ENCODE data around the gene SPSB3. TPM values are rescaled to one million over a fixed set of nuclear protein-coding genes. Genes with fewer than 3 reads are reported as not detected.

The SPSB3 gene
- total and polyA plus RNA-seq, 9 of the 15 experiments (the other 6 are each of a cell fraction or from before 2014, with no cell fraction given): 0.39 to 37.4 (median 7.1) TPM

DNA sequence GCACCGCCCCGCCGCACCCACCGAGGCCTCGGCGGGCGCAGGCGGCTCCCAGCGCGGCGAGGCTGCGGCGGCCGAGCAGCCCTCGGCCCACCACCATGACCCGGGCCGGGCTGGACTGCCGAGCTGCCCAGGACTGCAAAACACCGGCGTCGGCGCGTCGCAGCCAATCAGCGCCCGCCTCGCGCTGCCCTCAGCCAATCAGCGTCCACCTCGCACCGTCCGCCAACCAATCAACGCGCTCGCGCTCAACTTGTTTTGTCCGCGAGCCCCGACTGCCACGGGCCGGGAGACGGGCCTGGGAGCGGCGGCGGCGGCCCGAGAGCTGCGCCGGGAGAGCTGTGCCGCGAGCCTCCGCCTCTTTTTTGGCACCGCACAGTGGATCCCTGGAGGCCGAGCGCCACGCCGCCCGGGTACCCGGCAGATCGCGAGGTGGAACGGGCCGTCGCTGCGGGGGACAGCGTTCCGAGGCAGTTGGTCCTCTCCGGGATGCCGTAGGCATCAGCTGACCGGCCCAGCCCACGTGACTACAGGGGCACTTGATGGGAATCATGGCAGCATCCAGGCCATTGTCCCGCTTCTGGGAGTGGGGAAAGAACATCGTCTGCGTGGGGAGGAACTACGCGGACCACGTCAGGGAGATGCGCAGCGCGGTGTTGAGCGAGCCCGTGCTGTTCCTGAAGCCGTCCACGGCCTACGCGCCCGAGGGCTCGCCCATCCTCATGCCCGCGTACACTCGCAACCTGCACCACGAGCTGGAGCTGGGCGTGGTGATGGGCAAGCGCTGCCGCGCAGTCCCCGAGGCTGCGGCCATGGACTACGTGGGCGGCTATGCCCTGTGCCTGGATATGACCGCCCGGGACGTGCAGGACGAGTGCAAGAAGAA is 44.6 kb upstream of the SPSB3 start, which contains the start of the genes FAHD1 and HAGH (continued):
- TF ChIP-seq, protein P1, sequence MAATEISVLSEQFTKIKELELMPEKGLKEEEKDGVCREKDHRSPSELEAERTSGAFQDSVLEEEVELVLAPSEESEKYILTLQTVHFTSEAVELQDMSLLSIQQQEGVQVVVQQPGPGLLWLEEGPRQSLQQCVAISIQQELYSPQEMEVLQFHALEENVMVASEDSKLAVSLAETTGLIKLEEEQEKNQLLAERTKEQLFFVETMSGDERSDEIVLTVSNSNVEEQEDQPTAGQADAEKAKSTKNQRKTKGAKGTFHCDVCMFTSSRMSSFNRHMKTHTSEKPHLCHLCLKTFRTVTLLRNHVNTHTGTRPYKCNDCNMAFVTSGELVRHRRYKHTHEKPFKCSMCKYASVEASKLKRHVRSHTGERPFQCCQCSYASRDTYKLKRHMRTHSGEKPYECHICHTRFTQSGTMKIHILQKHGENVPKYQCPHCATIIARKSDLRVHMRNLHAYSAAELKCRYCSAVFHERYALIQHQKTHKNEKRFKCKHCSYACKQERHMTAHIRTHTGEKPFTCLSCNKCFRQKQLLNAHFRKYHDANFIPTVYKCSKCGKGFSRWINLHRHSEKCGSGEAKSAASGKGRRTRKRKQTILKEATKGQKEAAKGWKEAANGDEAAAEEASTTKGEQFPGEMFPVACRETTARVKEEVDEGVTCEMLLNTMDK (IDR thresholded peaks at IDR 0.05; ENCODE audit: borderline replicate concordance, insufficient read depth, low read depth, low read length, poor library complexity, severe bottlenecking): no peak
- TF ChIP-seq ILF3 (IDR thresholded peaks at IDR 0.05; ENCODE audit: borderline replicate concordance) (no peak), RUNX1 (IDR thresholded peaks at IDR 0.05; ENCODE audit: low read depth) (no peak), KAT7 (CRISPR knock-in tag; IDR thresholded peaks at IDR 0.05; ENCODE audit: borderline replicate concordance) (peak; percentile 86), SMAD2 (IDR thresholded peaks at IDR 0.05; ENCODE audit: low read depth, low read length) (no peak), RBFOX2 (IDR thresholded peaks at IDR 0.05; ENCODE audit: low read depth, low read length) (peak; percentile 79), STAG1 (CRISPR knock-in tag; IDR thresholded peaks at IDR 0.05; ENCODE audit: borderline replicate concordance) (no peak), SRSF7 (optimal IDR thresholded peaks at IDR 0.05; ENCODE audit: low read depth, low read length) (no peak), ZNF445 (CRISPR knock-in tag; IDR thresholded peaks at IDR 0.05; ENCODE audit: low read depth) (no peak), EP400 (IDR thresholded peaks at IDR 0.05) (peak; percentile 95), RAD51 (IDR thresholded peaks at IDR 0.05; ENCODE audit: borderline replicate concordance, low read depth) (peak; percentile 99), ZNF146 (CRISPR knock-in tag; IDR thresholded peaks at IDR 0.05; ENCODE audit: unreplicated experiment) (no peak), ZNF134 (CRISPR knock-in tag; conservative IDR thresholded peaks at IDR 0.05) (no peak), KLF1 (tag; IDR thresholded peaks at IDR 0.05) (no peak), CHCHD3 (CRISPR knock-in tag; IDR thresholded peaks at IDR 0.05) (no peak), EHMT2 (IDR thresholded peaks at IDR 0.05) (no peak), MEIS2 (IDR thresholded peaks at IDR 0.05; ENCODE audit: partially characterized antibody) (no peak), FIP1L1 (IDR thresholded peaks at IDR 0.05; ENCODE audit: low read depth, low read length, poor library complexity, severe bottlenecking) (peak; percentile 56)
- TF ChIP-seq, protein P2, sequence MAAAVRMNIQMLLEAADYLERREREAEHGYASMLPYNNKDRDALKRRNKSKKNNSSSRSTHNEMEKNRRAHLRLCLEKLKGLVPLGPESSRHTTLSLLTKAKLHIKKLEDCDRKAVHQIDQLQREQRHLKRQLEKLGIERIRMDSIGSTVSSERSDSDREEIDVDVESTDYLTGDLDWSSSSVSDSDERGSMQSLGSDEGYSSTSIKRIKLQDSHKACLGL (CRISPR knock-in tag; IDR thresholded peaks at IDR 0.05; ENCODE audit: borderline replicate concordance, poor library complexity, severe bottlenecking): peak; percentile 71
- TF ChIP-seq, protein P3, sequence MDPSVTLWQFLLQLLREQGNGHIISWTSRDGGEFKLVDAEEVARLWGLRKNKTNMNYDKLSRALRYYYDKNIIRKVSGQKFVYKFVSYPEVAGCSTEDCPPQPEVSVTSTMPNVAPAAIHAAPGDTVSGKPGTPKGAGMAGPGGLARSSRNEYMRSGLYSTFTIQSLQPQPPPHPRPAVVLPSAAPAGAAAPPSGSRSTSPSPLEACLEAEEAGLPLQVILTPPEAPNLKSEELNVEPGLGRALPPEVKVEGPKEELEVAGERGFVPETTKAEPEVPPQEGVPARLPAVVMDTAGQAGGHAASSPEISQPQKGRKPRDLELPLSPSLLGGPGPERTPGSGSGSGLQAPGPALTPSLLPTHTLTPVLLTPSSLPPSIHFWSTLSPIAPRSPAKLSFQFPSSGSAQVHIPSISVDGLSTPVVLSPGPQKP (CRISPR knock-in tag; IDR thresholded peaks at IDR 0.05): no peak
- TF ChIP-seq, protein P4, sequence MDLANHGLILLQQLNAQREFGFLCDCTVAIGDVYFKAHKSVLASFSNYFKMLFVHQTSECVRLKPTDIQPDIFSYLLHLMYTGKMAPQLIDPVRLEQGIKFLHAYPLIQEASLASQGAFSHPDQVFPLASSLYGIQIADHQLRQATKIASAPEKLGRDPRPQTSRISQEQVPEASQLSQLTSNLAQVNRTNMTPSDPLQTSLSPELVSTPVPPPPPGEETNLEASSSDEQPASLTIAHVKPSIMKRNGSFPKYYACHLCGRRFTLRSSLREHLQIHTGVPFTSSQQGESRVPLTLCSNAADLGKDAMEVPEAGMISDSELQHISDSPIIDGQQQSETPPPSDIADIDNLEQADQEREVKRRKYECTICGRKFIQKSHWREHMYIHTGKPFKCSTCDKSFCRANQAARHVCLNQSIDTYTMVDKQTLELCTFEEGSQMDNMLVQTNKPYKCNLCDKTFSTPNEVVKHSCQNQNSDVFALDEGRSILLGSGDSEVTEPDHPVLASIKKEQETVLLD (IDR thresholded peaks at IDR 0.05): 0 out of 2 replicates have a peak, but pooled peaks have one; percentile 39
- TF ChIP-seq, protein P5, sequence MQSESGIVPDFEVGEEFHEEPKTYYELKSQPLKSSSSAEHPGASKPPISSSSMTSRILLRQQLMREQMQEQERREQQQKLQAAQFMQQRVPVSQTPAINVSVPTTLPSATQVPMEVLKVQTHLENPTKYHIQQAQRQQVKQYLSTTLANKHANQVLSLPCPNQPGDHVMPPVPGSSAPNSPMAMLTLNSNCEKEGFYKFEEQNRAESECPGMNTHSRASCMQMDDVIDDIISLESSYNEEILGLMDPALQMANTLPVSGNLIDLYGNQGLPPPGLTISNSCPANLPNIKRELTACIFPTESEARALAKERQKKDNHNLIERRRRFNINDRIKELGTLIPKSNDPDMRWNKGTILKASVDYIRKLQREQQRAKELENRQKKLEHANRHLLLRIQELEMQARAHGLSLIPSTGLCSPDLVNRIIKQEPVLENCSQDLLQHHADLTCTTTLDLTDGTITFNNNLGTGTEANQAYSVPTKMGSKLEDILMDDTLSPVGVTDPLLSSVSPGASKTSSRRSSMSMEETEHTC (IDR thresholded peaks at IDR 0.05): peak; percentile 89

All from K562 (cell line).